Loucy (cell line): ENCODE results near the gene GUCY1B1.

Source experiments
- H2AFZ ChIP-seq: fragments of 200-600 bp; sonication (generic); 2 replicates; pipeline ENCODE4 v1.6.0; 2016; ENCODE audit warnings: antibody characterized with exemption, mild to moderate bottlenecking, low read length, moderate library complexity
- H3F3A ChIP-seq: fragments of 200-600 bp; 2 replicates; pipeline ENCODE4 v1.6.0; 2016; ENCODE audit warnings: antibody characterized with exemption, low read depth, mild to moderate bottlenecking
- H3K27me3 ChIP-seq: fragments of 200-600 bp; sonication (generic); 2 replicates; pipeline ENCODE4 v1.6.1; 2014; ENCODE audit warnings: low read length, mild to moderate bottlenecking; ENCODE audit not compliant: insufficient read depth, poor library complexity, severe bottlenecking
- H3K36me3 ChIP-seq: fragments of 200-600 bp; sonication (generic); 2 replicates; pipeline ENCODE4 v1.6.1; 2016; ENCODE audit warnings: low read length; ENCODE audit not compliant: insufficient read depth
- H3K4me1 ChIP-seq: fragments of 200-600 bp; sonication (generic); 2 replicates; pipeline ENCODE4 v1.5.1; 2014; ENCODE audit warnings: low read length, mild to moderate bottlenecking; ENCODE audit not compliant: insufficient read depth, poor library complexity, severe bottlenecking
- H3K4me2 ChIP-seq: fragments of 200-600 bp; sonication (generic); 2 replicates; pipeline ENCODE4 v1.6.0; 2014; ENCODE audit warnings: antibody characterized with exemption, low read length, low read depth, mild to moderate bottlenecking; ENCODE audit not compliant: poor library complexity, severe bottlenecking
- H3K4me3 ChIP-seq: fragments of 200-600 bp; sonication (generic); 2 replicates; pipeline ENCODE4 v1.5.1; 2014; ENCODE audit warnings: low read length, mild to moderate bottlenecking, mixed read lengths; ENCODE audit not compliant: poor library complexity, severe bottlenecking
- H3K79me2 ChIP-seq: fragments of 200-600 bp; sonication (generic); 2 replicates; pipeline ENCODE4 v1.6.1; 2014; ENCODE audit warnings: low read length; ENCODE audit not compliant: insufficient read depth
- H3K9ac ChIP-seq: fragments of 200-600 bp; sonication (generic); 2 replicates; pipeline ENCODE4 v1.6.0; 2014; ENCODE audit warnings: mild to moderate bottlenecking, low read depth, low read length, moderate library complexity; ENCODE audit not compliant: poor library complexity, severe bottlenecking
- H3K9me2 ChIP-seq: fragments of 200-600 bp; sonication (generic); replicated peaks from 2 replicates; pipeline ENCODE4 v1.6.1; 2016; ENCODE audit warnings: low read depth, low read length, mixed read lengths
- H3K9me3 ChIP-seq: fragments of 200-600 bp; sonication (generic); 2 replicates; pipeline ENCODE4 v1.6.1; 2014; ENCODE audit warnings: mild to moderate bottlenecking, antibody characterized with exemption, low read length, low read depth; ENCODE audit not compliant: insufficient read depth
- H4K20me1 ChIP-seq: fragments of 200-600 bp; sonication (generic); 2 replicates; pipeline ENCODE4 v1.6.0; 2014; ENCODE audit warnings: antibody characterized with exemption, low read length, mild to moderate bottlenecking; ENCODE audit not compliant: insufficient read depth, poor library complexity, severe bottlenecking
- CTCF ChIP-seq: fragments of 200-600 bp; sonication (generic); conservative IDR thresholded peaks from 2 replicates; pipeline ENCODE4 v1.5.1; 2014; ENCODE audit warnings: mild to moderate bottlenecking, antibody characterized with exemption, low read length
- EZH2phosphoT487 ChIP-seq: fragments of 200-600 bp; IDR thresholded peaks from 2 replicates; pipeline ENCODE4 v1.6.1; 2018; ENCODE audit warnings: antibody characterized with exemption, mild to moderate bottlenecking, moderate library complexity, borderline replicate concordance

Gene GUCY1B1

GRCh38 chr4:155849042-155849441 lies 90.2 kb downstream of the GUCY1B1 start:
- no peaks in the 10 kb centered on the region for H3K9me3 ChIP-seq
- no peaks in the 10 kb centered on the region for H3K27me3 ChIP-seq
- H3K4me3 ChIP-seq, result no peak overlapping the region
- TF ChIP-seq CTCF, result no peak
- TF ChIP-seq EZH2phosphoT487, result no peak
- no peak overlapping the region for H3K9ac ChIP-seq
- H2AFZ ChIP-seq, result no peak overlapping the region
- no peaks in the 10 kb centered on the region for H3K9me2 ChIP-seq
- no peaks in the 10 kb centered on the region for H3F3A ChIP-seq
- H3K4me1 ChIP-seq, result no peaks in the 10 kb centered on the region
- no peak overlapping the region for H3K4me2 ChIP-seq
- H4K20me1 ChIP-seq, result no peaks in the 10 kb centered on the region
- no peaks in the 10 kb centered on the region for H3K79me2 ChIP-seq
- H3K36me3 ChIP-seq, result no peaks in the 10 kb centered on the region

- Histone ChIP-seq H4K20me1 (no peaks in the 10 kb centered on the region), H3K4me3 (no peak overlapping the region), H3K4me2 (no peak overlapping the region), H2AFZ (no peak overlapping the region), H3K9me3 (no peaks in the 10 kb centered on the region), H3K9me2 (no peaks in the 10 kb centered on the region), H3K36me3 (no peaks in the 10 kb centered on the region), H3K79me2 (no peaks in the 10 kb centered on the region), H3K9ac (no peak overlapping the region), H3K4me1 (no peaks in the 10 kb centered on the region), H3K27me3 (no peaks in the 10 kb centered on the region), H3F3A (no peaks in the 10 kb centered on the region)
- TF ChIP-seq EZH2phosphoT487, result no peak
- no peak for TF ChIP-seq CTCF
These were observed 94.4 kb downstream of the GUCY1B1 start for GRCh38 chr4:155853189-155853588.

- Histone ChIP-seq H3K9me3 (no peaks in the 10 kb centered on the region), H3K9ac (no peak overlapping the region), H3F3A (no peaks in the 10 kb centered on the region), H3K4me3 (no peak overlapping the region), H3K4me1 (no peaks in the 10 kb centered on the region), H2AFZ (no peak overlapping the region), H3K9me2 (no peaks in the 10 kb centered on the region), H3K36me3 (no peaks in the 10 kb centered on the region), H3K79me2 (no peaks in the 10 kb centered on the region), H3K27me3 (no peaks in the 10 kb centered on the region), H4K20me1 (no peaks in the 10 kb centered on the region), H3K4me2 (no peak overlapping the region)
- TF ChIP-seq EZH2phosphoT487 (no peak), CTCF (no peak)
These were observed 95.9 kb downstream of the GUCY1B1 start for GRCh38 chr4:155854582-155855226.
